MCF 10A (cell line): ENCODE data around the gene OR5T1. TPM values are rescaled to one million over a fixed set of nuclear protein-coding genes. Genes with fewer than 3 reads are reported as not detected.

Source experiments
- BruUV-seq: library from RNA; stranded (reverse); fragments of 400-500 nt; replicated peaks from 2 replicates; lab custom pipeline; 2021; lab: Mats Ljungman, UMichigan
- CTCF ChIA-PET: fragments of 300-600 bp; sonication (Branson Sonifier 250); formaldehyde crosslinking; extraction: SDS; loops from one replicate; lab custom pipeline; 2021; ENCODE audit warnings: antibody characterized with exemption, inconsistent platforms; lab: Yijun Ruan, JAX
- POLR2A ChIA-PET: fragments of 300-600, 350-650 bp; sonication (Branson Sonifier 250); formaldehyde crosslinking; extraction: SDS; loops from one replicate; lab custom pipeline; 2020; ENCODE audit warnings: antibody characterized with exemption, inconsistent platforms; lab: Yijun Ruan, JAX
- DNase-seq: peaks from one replicate; pipeline ENCODE4 v3.0.0-alpha.2; 2018; ENCODE audit not compliant: unreplicated experiment
- H3K27ac Mint-ChIP-seq: one replicate; pipeline ENCODE4 v1.8.0; 2022; ENCODE audit warnings: mild to moderate bottlenecking, low read depth, mixed read lengths; ENCODE audit not compliant: unreplicated experiment
- H3K27me3 Mint-ChIP-seq: one replicate; pipeline ENCODE4 v1.8.0; 2022; ENCODE audit warnings: mixed read lengths; ENCODE audit not compliant: insufficient read depth, unreplicated experiment
- H3K36me3 Mint-ChIP-seq: one replicate; pipeline ENCODE4 v1.8.0; 2022; ENCODE audit warnings: mild to moderate bottlenecking, moderate library complexity, mixed read lengths; ENCODE audit not compliant: insufficient read depth, unreplicated experiment
- H3K4me1 Mint-ChIP-seq: one replicate; pipeline ENCODE4 v1.8.0; 2022; ENCODE audit warnings: mixed read lengths; ENCODE audit not compliant: insufficient read depth, unreplicated experiment
- H3K4me3 Mint-ChIP-seq: one replicate; pipeline ENCODE4 v1.8.0; 2022; ENCODE audit warnings: mild to moderate bottlenecking, moderate library complexity, mixed read lengths; ENCODE audit not compliant: unreplicated experiment
- H3K9me3 Mint-ChIP-seq: one replicate; pipeline ENCODE4 v1.8.0; 2022; ENCODE audit warnings: mixed read lengths; ENCODE audit not compliant: unreplicated experiment
- CTCF ChIP-seq: fragments of 200-600 bp; IDR thresholded peaks from one replicate; pipeline ENCODE4 v1.8.0; 2022; ENCODE audit warnings: antibody characterized with exemption, mild to moderate bottlenecking; ENCODE audit not compliant: unreplicated experiment
- intact Hi-C: fragments of 100-400 bp; cut with micrococcal nuclease; formaldehyde crosslinking; loops from 2 replicates; pipeline ENCODE4 v1.14.1; 2022
- total RNA-seq: library from RNA; stranded (reverse); gene quantifications from 2 replicates; pipeline ENCODE4 v1.2.3, GENCODE V29; 2022

OR5T1 gene
- total RNA-seq, 1 experiment from 2014 or later: not detected

- BruUV-seq: no TSS peak
- H3K9me3 Mint-ChIP-seq: peaks cover 37% of the 10 kb centered on the region
- ChIA-PET POLR2A (interaction anchor here (0.8 to 1.6 kb wide), 4 partner anchors 9 to 24 kb away, joined by 3 to 6 read pairs (median 3); no protein-coding TSS in a partner anchor), CTCF (interaction anchor here (0.6 to 1.9 kb wide), 12 partner anchors 56 to 1393 kb away, joined by 3 to 11 read pairs (median 4); no protein-coding TSS in a partner anchor)
- H3K36me3 Mint-ChIP-seq: no peaks in the 10 kb centered on the region
- intact Hi-C loops: no loop called here
- DNase-seq: no peak
- H3K4me3 Mint-ChIP-seq: no peak overlapping the region
- H3K27ac Mint-ChIP-seq: no peak overlapping the region
- no peak for TF ChIP-seq CTCF
- H3K4me1 Mint-ChIP-seq: no peaks in the 10 kb centered on the region
- H3K27me3 Mint-ChIP-seq: no peaks in the 10 kb centered on the region
Measured at GRCh38 chr11:56271092-56271491, 2.9 kb upstream of the OR5T1 start.

- CTCF ChIA-PET: no interaction called here
- POLR2A ChIA-PET: no interaction called here
- no peaks in the 10 kb centered on the region for H3K27me3 Mint-ChIP-seq
- no TSS peak for BruUV-seq
- TF ChIP-seq CTCF: no peak
- no peaks in the 10 kb centered on the region for H3K36me3 Mint-ChIP-seq
- intact Hi-C loops: no loop called here
- H3K27ac Mint-ChIP-seq: no peak within 1 kb of the TSS
- H3K4me3 Mint-ChIP-seq: no peak within 1 kb of the TSS
- peaks cover 14% of the 10 kb centered on the region for H3K9me3 Mint-ChIP-seq
- no peaks in the 10 kb centered on the region for H3K4me1 Mint-ChIP-seq
- DNase-seq: no peak
Measured at GRCh38 chr11:56292154-56292553, 18.2 kb downstream of the OR5T1 start, which contains the start of gene OR8H1. Gene OR8H1 (minus strand): TSS chr11:56292254. CDS start chr11:56291062, 1,192 bp downstream.

GRCh38 chr11:56296898-56297297 lies 22.9 kb downstream of the OR5T1 start:
- no peak overlapping the region for H3K4me3 Mint-ChIP-seq
- peaks cover 11% of the 10 kb centered on the region for H3K9me3 Mint-ChIP-seq
- no peak overlapping the region for H3K27ac Mint-ChIP-seq
- no peaks in the 10 kb centered on the region for H3K36me3 Mint-ChIP-seq
- no peaks in the 10 kb centered on the region for H3K4me1 Mint-ChIP-seq
- H3K27me3 Mint-ChIP-seq: no peaks in the 10 kb centered on the region
- DNase-seq: no peak
- intact Hi-C loops: no loop called here
- CTCF ChIA-PET: no interaction called here
- no TSS peak for BruUV-seq
- no peak for TF ChIP-seq CTCF
- POLR2A ChIA-PET: no interaction called here

GRCh38 chr11:56307836-56308235 lies 33.9 kb downstream of the OR5T1 start:
- intact Hi-C loops: no loop called here
- no TSS peak for BruUV-seq
- POLR2A ChIA-PET: no interaction called here
- no peak for TF ChIP-seq CTCF
- H3K9me3 Mint-ChIP-seq: peaks cover 57% of the 10 kb centered on the region
- no peak overlapping the region for H3K27ac Mint-ChIP-seq
- no peak for DNase-seq
- no peaks in the 10 kb centered on the region for H3K27me3 Mint-ChIP-seq
- no peak overlapping the region for H3K4me3 Mint-ChIP-seq
- H3K4me1 Mint-ChIP-seq: no peaks in the 10 kb centered on the region
- H3K36me3 Mint-ChIP-seq: no peaks in the 10 kb centered on the region
- CTCF ChIA-PET: no interaction called here
